GM12872 (cell line): ENCODE data around the gene SYNM.

Experiments
- TF ChIP-seq, protein P1 (sequence below): IDR thresholded peaks from 3 replicates; pipeline ENCODE4 v1.5.1; 2011; ENCODE audit warnings: low read depth, mild to moderate bottlenecking, low read length, moderate library complexity; ENCODE audit not compliant: insufficient read depth

Gene SYNM

DNA sequence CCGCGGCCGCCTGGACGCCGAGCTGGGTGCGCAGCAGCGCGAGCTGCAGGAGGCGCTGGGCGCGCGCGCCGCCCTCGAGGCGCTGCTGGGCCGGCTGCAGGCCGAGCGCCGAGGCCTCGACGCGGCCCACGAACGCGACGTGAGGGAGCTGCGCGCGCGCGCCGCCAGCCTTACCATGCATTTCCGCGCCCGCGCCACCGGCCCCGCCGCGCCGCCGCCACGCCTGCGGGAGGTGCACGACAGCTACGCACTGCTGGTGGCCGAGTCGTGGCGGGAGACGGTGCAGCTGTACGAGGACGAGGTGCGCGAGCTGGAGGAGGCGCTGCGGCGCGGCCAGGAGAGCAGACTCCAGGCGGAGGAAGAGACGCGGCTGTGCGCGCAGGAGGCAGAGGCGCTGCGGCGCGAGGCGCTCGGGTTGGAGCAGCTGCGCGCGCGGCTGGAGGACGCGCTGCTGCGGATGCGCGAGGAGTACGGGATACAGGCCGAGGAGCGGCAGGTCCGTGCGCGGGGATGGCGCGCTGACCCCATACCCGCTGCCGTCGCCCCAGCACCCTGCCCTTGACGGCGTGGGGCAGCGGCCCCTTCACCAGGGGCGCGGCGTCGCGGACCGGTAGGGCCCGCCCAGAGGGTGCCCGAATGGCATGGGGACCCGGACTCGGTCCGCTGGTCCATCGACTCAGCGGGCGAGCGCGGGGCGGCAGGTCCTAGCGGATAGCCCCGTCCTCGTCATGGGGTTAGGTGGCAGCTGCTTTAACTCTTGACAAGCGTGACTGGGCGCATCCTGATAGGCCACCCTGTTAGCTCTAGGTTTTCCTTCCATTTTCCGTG lies 848 bp downstream of the SYNM start:
- TF ChIP-seq, protein P1, sequence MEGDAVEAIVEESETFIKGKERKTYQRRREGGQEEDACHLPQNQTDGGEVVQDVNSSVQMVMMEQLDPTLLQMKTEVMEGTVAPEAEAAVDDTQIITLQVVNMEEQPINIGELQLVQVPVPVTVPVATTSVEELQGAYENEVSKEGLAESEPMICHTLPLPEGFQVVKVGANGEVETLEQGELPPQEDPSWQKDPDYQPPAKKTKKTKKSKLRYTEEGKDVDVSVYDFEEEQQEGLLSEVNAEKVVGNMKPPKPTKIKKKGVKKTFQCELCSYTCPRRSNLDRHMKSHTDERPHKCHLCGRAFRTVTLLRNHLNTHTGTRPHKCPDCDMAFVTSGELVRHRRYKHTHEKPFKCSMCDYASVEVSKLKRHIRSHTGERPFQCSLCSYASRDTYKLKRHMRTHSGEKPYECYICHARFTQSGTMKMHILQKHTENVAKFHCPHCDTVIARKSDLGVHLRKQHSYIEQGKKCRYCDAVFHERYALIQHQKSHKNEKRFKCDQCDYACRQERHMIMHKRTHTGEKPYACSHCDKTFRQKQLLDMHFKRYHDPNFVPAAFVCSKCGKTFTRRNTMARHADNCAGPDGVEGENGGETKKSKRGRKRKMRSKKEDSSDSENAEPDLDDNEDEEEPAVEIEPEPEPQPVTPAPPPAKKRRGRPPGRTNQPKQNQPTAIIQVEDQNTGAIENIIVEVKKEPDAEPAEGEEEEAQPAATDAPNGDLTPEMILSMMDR: no peak

DNA sequence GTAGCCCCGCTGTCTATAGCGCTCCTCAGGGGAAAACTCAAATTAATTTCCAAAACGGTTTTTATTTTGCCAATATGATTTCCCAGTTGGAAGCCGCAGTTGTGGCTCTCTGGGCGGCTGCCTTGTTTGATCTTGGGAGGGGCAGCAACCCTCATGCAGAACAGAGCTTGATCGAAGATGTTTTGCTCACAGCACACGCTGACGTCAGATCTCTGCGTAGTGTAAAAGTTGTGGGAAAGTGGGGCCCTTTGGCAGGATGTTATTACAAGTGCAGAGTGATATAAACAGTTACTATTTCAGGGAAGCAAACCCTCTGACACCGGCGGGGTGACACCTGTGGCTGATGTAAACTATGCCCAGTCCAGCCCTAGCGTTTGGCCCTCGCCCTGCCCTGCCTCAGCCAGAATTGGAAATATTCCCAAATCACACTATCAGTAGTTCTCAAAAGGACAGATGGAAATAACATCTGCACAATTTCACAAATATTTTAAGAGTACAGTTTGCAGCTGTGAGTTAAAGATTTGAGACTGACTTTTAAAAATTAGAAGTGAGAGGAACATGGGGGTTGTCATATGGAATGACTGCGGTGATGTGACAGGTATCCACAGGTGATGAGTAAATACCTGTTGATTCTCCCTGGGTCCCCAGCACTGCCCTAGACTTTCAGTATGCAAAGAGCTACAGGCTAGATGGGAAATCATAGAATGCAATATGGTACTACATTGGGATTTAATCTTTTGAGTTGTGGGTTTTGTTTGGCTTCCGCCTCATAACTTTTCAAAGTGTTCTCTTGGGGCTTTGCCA lies 1.7 kb downstream of the SYNM start:
- TF ChIP-seq, protein P1: no peak

DNA sequence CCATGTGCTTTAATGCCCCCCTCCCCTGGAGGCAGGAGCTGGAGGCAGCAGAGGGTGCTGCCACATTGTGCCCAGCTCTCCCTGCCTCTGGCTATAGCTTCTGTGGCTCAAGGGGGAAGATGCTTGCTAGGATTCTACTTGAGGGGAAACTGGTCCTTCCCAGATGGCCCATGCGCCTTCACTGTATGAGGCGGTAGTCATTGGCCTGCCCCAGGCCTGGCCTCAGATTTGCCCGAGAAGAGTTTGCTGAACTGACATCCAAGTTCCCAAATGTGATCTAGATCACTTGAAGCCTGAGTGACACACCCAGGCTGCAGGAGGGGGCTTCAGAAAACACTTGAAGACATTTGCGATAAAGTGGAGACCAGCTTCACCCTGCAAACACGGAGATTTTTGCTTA lies 4.1 kb downstream of the SYNM start:
- TF ChIP-seq, protein P1: no peak

DNA sequence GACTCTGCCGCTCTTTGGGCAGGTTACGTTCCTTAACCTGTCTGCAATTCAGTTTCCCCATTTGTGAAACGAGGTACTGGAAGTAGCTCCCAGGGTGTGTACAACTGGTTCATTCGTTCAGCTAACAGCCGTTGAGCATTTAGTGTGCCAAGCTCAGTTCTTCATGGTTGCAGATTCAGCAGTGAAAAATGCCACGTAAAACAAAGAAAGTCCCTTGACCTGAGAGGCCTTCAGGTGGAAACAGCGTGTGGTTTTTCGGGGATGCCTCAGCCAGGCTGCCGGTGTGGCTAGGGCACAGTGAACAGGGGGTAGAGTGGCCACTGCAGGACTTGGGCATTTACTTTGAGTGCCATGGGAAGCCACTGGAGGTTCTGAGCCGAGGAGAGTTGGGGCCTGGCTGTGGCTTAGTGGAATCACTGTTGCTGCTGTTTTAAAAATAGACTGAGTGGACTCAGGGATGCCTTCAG lies 4.7 kb downstream of the SYNM start:
- TF ChIP-seq, protein P1: no peak

DNA sequence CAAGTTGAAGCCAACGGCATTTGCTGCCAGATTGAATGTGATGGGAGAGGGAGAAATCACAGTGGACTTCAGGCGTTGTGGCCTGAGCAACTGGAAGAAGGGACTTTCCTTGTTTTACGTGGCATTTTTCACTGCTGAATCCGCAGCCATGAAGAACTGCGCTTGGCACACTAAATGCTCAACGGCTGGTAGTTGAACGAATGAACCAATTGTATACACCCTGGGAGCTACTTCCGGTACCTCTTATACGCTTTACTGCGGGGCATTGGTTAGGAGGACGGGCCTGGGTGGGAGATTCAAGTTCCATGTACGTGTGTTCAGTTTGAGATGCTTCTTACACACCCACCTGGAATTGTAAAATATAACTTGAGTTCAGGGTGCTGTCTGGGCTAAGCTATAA lies 5.2 kb downstream of the SYNM start:
- TF ChIP-seq, protein P1: no peak

DNA sequence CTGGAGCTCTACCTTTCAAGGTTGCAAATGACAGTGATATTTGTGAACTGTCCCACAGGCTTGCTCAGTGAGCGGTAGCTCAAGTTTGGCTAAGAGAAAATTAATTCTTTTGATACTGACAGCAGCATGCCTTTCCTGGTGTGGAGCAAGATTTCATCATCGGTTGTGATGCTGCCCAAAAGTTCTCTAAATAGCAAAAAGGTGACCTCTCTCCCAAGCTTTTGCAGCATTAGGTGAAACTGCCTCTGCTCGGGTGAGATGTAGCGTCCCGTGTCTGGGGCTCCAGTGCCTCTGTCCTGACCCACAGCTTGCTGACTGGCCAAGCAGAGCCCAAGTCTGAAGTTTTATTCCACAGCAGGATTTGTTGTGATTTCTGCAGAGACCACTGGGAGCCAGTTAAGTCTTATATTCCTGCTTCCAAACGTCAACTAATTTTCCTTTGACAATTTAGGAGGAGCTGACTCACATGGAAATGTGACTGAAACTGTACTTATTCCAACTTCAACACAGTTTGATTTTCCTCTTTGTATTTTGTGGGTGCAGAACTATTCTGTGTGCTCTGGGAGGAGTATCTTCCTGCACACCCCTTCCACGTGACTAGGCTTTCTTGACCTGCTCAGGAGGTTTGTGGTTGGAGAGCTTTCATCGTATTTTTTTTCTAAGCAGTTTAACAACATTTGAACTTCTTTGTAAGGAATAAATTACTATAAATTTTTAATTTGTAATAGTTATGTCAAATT lies 5.9 kb downstream of the SYNM start:
- TF ChIP-seq, protein P1: no peak
